Thoracic aorta (tissue), 2 donors: ENCODE data around the gene SLC35F1. TPM values are rescaled to one million over a fixed set of nuclear protein-coding genes. Genes with fewer than 3 reads are reported as not detected.

ENCODE experiments used
- ATAC-seq: fragments of 150-250 bp; one replicate; pipeline ENCODE4 v1.8.0; 2017; ENCODE audit warnings: low read depth; ENCODE audit not compliant: insufficient number of reproducible peaks, low FRiP score
- DNase-seq: peaks from one replicate; pipeline ENCODE4 v3.0.0-alpha.2; 2020; ENCODE audit warnings: low spot score
- H3K27ac ChIP-seq, 2 donors: fragments of 200-600 bp; sonication (generic); 1 replicate in 1 of 2; 2 replicates in 1 of 2; pipeline ENCODE4 v1.5.1; 2016; ENCODE audit warnings: mild to moderate bottlenecking in 2 of 2, moderate library complexity in 2 of 2
- H3K27me3 ChIP-seq: fragments of 200-600 bp; sonication (generic); replicated peaks from 2 replicates; pipeline ENCODE4 v1.6.0; 2016; ENCODE audit warnings: mild to moderate bottlenecking; ENCODE audit not compliant: insufficient read depth
- H3K36me3 ChIP-seq: fragments of 200-600 bp; sonication (generic); one replicate; pipeline ENCODE4 v1.5.1; 2016
- H3K4me1 ChIP-seq, 2 donors: fragments of 200-600 bp; sonication (generic); 1 replicate in 1 of 2; 2 replicates in 1 of 2; pipeline versions ENCODE4 v1.5.1 to v1.6.0; 2016; ENCODE audit warnings: low read depth in 2 of 2, mild to moderate bottlenecking in 1 of 2; ENCODE audit not compliant: control insufficient read depth in 1 of 2
- H3K4me3 ChIP-seq: fragments of 200-600 bp; sonication (generic); 2 replicates; pipeline ENCODE4 v1.5.1; 2016; ENCODE audit warnings: mild to moderate bottlenecking
- H3K9me3 ChIP-seq: fragments of 200-600 bp; sonication (generic); 2 replicates; pipeline ENCODE4 v1.5.1; 2016
- CTCF ChIP-seq: fragments of 200-600 bp; sonication (generic); IDR thresholded peaks from one replicate; pipeline ENCODE4 v1.5.1; 2019; ENCODE audit warnings: antibody characterized with exemption
- total RNA-seq, 2 donors: library from RNA; depleted of rRNA; stranded (reverse); fragments of >200 nt; gene quantifications; one replicate each; pipeline versions ENCODE4 v1.1.0 to v1.2.3, GENCODE V29; 2016

Gene SLC35F1
- total RNA-seq, 2 donors from 2014 or later = 0.81 to 3.0 TPM

- H3K4me3 ChIP-seq = peak overlapping the region; percentile 39
- H3K27ac ChIP-seq = peak overlapping the region; percentile 88 to 96
- H3K4me1 ChIP-seq = peaks cover 48 to 87% of the 10 kb centered on the region in 2 donors
These were observed 410.8 kb downstream of the SLC35F1 start for GRCh38 chr6:118317581-118318563.

GRCh38 chr6:118318648-118319047 lies 411.6 kb downstream of the SLC35F1 start:
- DNase-seq (no peak), ATAC-seq (no peak)
- Histone ChIP-seq H3K9me3 (no peaks in the 10 kb centered on the region), H3K36me3 (no peaks in the 10 kb centered on the region), H3K4me1 (peaks cover 48 to 82% of the 10 kb centered on the region in 2 donors), H3K27me3 (no peaks in the 10 kb centered on the region), H3K27ac (peak overlapping the region; percentile 88 to 96), H3K4me3 (peak overlapping the region; percentile 20)
- TF ChIP-seq CTCF = no peak

More at GRCh38 chr6:118317581-118318563, 410.8 kb downstream of the SLC35F1 start:
- no peaks in the 10 kb centered on the region for H3K27me3 ChIP-seq
- DNase-seq = no peak
- H3K36me3 ChIP-seq = no peaks in the 10 kb centered on the region
- TF ChIP-seq CTCF = no peak
- no peaks in the 10 kb centered on the region for H3K9me3 ChIP-seq
- peak; percentile 67 for ATAC-seq

- DNase-seq (no peak), ATAC-seq (no peak)
- Histone ChIP-seq H3K4me1 (peaks cover 52 to 77% of the 10 kb centered on the region in 2 donors), H3K27me3 (no peaks in the 10 kb centered on the region), H3K27ac (peak overlapping the region; percentile 88 to 96), H3K36me3 (no peaks in the 10 kb centered on the region), H3K9me3 (no peaks in the 10 kb centered on the region), H3K4me3 (no peak overlapping the region)
- no peak for TF ChIP-seq CTCF
These were observed 412.4 kb downstream of the SLC35F1 start for GRCh38 chr6:118319416-118319815.

GRCh38 chr6:118319894-118320649 lies 413.0 kb downstream of the SLC35F1 start:
- Histone ChIP-seq H3K9me3 (no peaks in the 10 kb centered on the region), H3K36me3 (no peaks in the 10 kb centered on the region), H3K27ac (peak overlapping the region; percentile 88 to 96), H3K4me3 (no peak overlapping the region), H3K27me3 (no peaks in the 10 kb centered on the region), H3K4me1 (peaks cover 54 to 77% of the 10 kb centered on the region in 2 donors)
- DNase-seq = no peak
- ATAC-seq = no peak
- TF ChIP-seq CTCF = no peak

- H3K27ac ChIP-seq = peak overlapping the region; percentile 88 to 96
- no peak for TF ChIP-seq CTCF
- DNase-seq (no peak), ATAC-seq (no peak)
- peaks cover 59 to 77% of the 10 kb centered on the region in 2 donors for H3K4me1 ChIP-seq
- H3K4me3 ChIP-seq = no peak overlapping the region
- H3K9me3 ChIP-seq = no peaks in the 10 kb centered on the region
- H3K36me3 ChIP-seq = no peaks in the 10 kb centered on the region
- no peaks in the 10 kb centered on the region for H3K27me3 ChIP-seq
These were observed 413.6 kb downstream of the SLC35F1 start for GRCh38 chr6:118320652-118321051.
